ENCODE data around the gene KLHL22. TPM values are rescaled to one million over a fixed set of nuclear protein-coding genes. Genes with fewer than 3 reads are reported as not detected.

Gene KLHL22
- total and polyA plus RNA-seq, 2 donors (not counting 3 experiments of a cell fraction or from before 2014, with no cell fraction given): 24.2 to 33.6 TPM

DNA sequence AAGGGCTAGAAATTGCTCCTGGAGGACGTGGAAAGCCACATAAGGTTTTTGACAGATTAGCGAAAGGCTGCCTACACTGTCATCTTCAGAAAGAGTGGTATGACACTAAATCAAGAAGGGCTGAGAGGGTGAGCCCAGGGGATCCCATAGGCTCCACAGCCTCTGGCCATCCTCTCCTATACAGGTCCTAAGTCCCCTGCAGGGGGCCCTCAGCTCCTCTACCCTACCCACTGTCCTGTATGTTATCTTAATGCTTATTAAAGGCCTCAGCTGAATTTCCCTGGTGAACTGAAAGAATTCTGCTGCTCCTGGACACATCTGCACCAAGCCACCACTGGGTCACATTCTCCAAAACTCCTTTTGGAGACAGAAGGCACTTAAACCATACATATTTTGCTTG lies 7.9 kb downstream of the KLHL22 start:
- Histone ChIP-seq H4K20me1 (replicated peaks; ENCODE audit: control insufficient read depth, extremely low read depth, insufficient read depth, low read length) (peaks cover 2% of the 10 kb centered on the region), H3K27me3 (ENCODE audit: control insufficient read depth in 2 of 2, insufficient read depth in 2 of 2, low read length in 2 of 2) (no peaks in the 10 kb centered on the region), H3K36me3 (ENCODE audit: control insufficient read depth in 2 of 2, extremely low read depth in 1 of 2, insufficient read depth in 2 of 2, low read length in 2 of 2) (peaks cover 0 to 4% of the 10 kb centered on the region in 2 experiments), H2AFZ (ENCODE audit: low read depth, low read length) (no peak overlapping the region), H3K9me1 (replicated peaks; ENCODE audit: control insufficient read depth, extremely low read depth, insufficient read depth, low read length) (no peaks in the 10 kb centered on the region), H3K79me2 (ENCODE audit: control insufficient read depth, insufficient read depth, low read length) (no peaks in the 10 kb centered on the region), H3K4me1 (ENCODE audit: control insufficient read depth, extremely low read depth, insufficient read depth, low read length) (no peaks in the 10 kb centered on the region), H3K4me3 (replicated peaks in 1 of 3; ENCODE audit: insufficient read depth in 1 of 3, low read depth in 1 of 3, low read length in 3 of 3) (no peak overlapping the region), H3K4me2 (ENCODE audit: insufficient read depth, low read length) (no peak overlapping the region), H3K9ac (replicated peaks; ENCODE audit: extremely low read depth, insufficient read depth, low read length) (no peak overlapping the region), H3K27ac (ENCODE audit: insufficient read depth, low read depth, low read length) (no peak overlapping the region), H3K9me3 (replicated peaks; ENCODE audit: control insufficient read depth, insufficient read depth, low read length) (no peaks in the 10 kb centered on the region)
- TF ChIP-seq JUN (IDR thresholded peaks at IDR 0.05; ENCODE audit: borderline replicate concordance, insufficient read depth, insufficient read length, low read depth) (no peak), POLR2AphosphoS5 (IDR thresholded peaks at IDR 0.05; ENCODE audit: insufficient read depth, low read depth, low read length) (no peak), MYC (IDR thresholded peaks at IDR 0.05; ENCODE audit: low read depth, low read length) (no peak), EZH2 (IDR thresholded peaks at IDR 0.05; ENCODE audit: borderline replicate concordance, low read depth, low read length, severe bottlenecking) (no peak), GATA2 (IDR thresholded peaks at IDR 0.05; ENCODE audit: insufficient read depth, insufficient read length, low read depth, low read length) (no peak), POLR2A (IDR thresholded peaks at IDR 0.05; ENCODE audit: low read depth, low read length) (no peak), FOS (IDR thresholded peaks at IDR 0.05; ENCODE audit: borderline replicate concordance, insufficient read depth, low read length) (no peak)
- TF ChIP-seq, protein P1, sequence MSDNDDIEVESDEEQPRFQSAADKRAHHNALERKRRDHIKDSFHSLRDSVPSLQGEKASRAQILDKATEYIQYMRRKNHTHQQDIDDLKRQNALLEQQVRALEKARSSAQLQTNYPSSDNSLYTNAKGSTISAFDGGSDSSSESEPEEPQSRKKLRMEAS (IDR thresholded peaks at IDR 0.05; ENCODE audit: insufficient read depth, insufficient read length): no peak
- TF ChIP-seq, protein P2, sequence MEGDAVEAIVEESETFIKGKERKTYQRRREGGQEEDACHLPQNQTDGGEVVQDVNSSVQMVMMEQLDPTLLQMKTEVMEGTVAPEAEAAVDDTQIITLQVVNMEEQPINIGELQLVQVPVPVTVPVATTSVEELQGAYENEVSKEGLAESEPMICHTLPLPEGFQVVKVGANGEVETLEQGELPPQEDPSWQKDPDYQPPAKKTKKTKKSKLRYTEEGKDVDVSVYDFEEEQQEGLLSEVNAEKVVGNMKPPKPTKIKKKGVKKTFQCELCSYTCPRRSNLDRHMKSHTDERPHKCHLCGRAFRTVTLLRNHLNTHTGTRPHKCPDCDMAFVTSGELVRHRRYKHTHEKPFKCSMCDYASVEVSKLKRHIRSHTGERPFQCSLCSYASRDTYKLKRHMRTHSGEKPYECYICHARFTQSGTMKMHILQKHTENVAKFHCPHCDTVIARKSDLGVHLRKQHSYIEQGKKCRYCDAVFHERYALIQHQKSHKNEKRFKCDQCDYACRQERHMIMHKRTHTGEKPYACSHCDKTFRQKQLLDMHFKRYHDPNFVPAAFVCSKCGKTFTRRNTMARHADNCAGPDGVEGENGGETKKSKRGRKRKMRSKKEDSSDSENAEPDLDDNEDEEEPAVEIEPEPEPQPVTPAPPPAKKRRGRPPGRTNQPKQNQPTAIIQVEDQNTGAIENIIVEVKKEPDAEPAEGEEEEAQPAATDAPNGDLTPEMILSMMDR (IDR thresholded peaks at IDR 0.05; ENCODE audit: extremely low read depth in 1 of 2, insufficient read depth in 1 of 2, low read depth in 1 of 2, low read length in 2 of 2): no peak
- no TSS peak for BruUV-seq (replicated peaks)
- ChIA-PET CTCF (no interaction called here), POLR2A (no interaction called here)
- DNase-seq (ENCODE audit: low read depth, low spot score) (no peak), FAIRE-seq (no peak)
- intact Hi-C loops (cut with micrococcal nuclease) (no loop called here), dilution Hi-C loops (cut with MboI; ENCODE audit: extremely low pct_ligation_motif_present, low sequenced_read_pairs) (no loop called here)

All from endothelial cell of umbilical vein (primary cell).